VCaP (cell line): ENCODE measurements around the gene TAS2R1.

Experiments used
- H3K27ac ChIP-seq: fragments of 450-650 bp; 2 replicates; pipeline ENCODE4 v1.5.1; 2017
- TF ChIP-seq, protein P1 (sequence below): fragments of 450-650 bp; conservative IDR thresholded peaks from 2 replicates; pipeline ENCODE4 v1.5.1; 2017; ENCODE audit warnings: mild to moderate bottlenecking, moderate library complexity

TAS2R1 gene, protein sequence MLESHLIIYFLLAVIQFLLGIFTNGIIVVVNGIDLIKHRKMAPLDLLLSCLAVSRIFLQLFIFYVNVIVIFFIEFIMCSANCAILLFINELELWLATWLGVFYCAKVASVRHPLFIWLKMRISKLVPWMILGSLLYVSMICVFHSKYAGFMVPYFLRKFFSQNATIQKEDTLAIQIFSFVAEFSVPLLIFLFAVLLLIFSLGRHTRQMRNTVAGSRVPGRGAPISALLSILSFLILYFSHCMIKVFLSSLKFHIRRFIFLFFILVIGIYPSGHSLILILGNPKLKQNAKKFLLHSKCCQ

DNA sequence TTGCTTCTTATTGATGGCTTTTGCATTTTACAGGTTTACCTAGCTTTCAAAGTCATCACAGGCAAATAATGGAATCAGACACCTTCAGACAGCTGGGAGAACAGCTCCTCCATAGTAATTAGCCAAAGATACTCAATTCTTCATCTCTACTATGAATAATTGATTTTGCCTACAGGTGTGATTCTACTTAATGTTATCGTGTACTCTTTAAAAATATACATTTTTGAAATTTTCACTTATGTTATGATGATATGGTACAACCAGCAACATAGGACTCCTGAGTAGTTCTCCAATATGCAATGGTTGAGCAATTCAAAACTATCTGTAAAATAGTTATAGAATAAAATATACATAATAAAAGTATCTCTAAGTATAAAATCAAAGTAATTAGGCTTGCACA, at the start of gene TAS2R1:
Gene TAS2R1, minus strand, starts transcription at position 101 of the 400 bp plus-strand sequence. CDS start 319 bp downstream, outside the sequence.
- TF ChIP-seq, protein P1, sequence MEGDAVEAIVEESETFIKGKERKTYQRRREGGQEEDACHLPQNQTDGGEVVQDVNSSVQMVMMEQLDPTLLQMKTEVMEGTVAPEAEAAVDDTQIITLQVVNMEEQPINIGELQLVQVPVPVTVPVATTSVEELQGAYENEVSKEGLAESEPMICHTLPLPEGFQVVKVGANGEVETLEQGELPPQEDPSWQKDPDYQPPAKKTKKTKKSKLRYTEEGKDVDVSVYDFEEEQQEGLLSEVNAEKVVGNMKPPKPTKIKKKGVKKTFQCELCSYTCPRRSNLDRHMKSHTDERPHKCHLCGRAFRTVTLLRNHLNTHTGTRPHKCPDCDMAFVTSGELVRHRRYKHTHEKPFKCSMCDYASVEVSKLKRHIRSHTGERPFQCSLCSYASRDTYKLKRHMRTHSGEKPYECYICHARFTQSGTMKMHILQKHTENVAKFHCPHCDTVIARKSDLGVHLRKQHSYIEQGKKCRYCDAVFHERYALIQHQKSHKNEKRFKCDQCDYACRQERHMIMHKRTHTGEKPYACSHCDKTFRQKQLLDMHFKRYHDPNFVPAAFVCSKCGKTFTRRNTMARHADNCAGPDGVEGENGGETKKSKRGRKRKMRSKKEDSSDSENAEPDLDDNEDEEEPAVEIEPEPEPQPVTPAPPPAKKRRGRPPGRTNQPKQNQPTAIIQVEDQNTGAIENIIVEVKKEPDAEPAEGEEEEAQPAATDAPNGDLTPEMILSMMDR: no peak
- H3K27ac ChIP-seq: no peak within 1 kb of the TSS

DNA sequence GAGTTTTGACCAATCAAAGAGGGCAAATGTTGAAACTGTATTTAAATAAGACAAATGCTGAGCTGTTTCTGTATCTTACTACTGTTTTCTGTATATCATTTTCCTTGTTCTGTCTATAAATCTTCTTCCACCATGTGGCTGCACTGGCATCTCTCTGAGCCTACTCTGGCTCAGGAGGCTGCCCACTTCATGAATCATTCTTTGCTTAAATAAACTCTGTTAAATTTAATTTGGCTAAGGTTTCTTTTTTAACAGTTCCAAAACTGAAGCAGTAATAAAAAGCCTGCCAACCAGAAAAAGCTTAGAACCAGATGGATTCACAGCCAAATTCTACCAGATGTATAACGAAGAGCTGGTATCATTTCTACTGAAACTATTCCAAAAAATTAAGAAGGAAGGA, 40.2 kb upstream of the TAS2R1 start:
- TF ChIP-seq, protein P1: no peak
- H3K27ac ChIP-seq: no peak overlapping the region

DNA sequence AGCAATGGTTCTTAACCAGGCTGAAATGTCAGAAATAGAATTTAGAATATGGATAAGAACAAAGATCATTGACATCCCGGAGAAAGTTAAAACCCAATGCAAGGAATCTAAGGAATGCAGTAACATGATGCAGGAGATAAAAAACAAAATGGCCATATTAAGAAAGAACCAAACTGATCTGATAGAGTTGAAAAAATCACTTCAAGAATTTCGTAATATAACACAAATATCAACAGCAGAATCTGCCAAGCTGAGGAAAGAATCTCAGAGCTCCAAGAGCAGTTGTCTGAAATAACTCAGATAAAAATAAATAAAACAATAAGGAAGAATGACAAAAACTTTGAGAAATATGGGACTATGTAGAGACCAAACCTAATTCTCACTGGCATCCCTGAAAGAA, 37.8 kb upstream of the TAS2R1 start:
- TF ChIP-seq, protein P1: no peak
- no peak overlapping the region for H3K27ac ChIP-seq

DNA sequence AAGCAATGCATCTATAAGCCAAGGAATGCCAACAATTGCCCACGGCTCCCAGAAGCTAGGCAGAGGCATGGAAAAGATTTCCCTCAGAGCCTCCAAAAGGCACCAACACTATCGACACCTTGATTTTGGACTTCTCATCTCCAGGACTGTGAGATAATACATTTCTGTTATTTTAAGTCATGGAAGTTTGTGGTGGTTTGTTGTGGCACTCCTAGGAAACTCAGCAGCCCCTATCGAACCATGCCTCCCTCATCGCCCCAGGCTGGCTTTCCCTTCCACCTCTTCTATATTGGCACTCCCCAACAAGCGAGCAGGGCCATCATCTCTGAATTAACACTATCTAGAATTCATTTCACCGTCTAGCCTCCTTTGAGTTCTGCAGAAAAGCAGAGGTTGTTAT, 33.7 kb upstream of the TAS2R1 start:
- TF ChIP-seq, protein P1: no peak
- no peak overlapping the region for H3K27ac ChIP-seq

DNA sequence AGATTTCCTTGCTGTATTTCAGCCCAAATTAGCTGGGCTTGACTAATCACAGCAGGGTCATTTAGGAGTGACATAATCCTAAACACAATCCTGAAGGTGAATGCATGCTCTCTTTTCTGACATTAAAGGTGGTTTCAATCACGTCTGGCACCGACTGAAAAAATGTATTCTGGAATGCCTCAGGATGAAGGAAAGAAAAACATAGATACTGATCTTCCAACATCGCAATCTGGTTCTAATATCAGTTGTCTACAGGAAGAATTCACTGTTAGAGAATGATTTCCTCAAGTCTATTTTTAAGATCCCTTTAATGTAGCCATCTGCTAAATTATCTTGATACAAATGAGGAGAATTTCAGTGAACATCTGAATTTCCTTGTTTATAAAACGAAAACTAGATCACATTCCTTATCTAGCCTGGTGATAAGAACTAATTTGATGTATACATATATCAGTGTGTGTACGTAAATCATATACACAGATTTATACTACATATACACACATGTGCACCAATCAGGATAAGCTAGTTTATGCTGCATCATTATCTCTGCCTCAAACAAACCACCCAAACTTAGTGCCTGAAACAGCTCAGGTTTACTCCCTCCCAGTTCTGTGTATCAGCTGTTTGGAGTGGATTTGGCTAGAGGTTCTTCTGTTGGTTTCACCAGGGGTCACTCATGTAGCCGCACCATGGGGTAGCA, 31.3 kb upstream of the TAS2R1 start:
- TF ChIP-seq, protein P1: no peak
- no peak overlapping the region for H3K27ac ChIP-seq

DNA sequence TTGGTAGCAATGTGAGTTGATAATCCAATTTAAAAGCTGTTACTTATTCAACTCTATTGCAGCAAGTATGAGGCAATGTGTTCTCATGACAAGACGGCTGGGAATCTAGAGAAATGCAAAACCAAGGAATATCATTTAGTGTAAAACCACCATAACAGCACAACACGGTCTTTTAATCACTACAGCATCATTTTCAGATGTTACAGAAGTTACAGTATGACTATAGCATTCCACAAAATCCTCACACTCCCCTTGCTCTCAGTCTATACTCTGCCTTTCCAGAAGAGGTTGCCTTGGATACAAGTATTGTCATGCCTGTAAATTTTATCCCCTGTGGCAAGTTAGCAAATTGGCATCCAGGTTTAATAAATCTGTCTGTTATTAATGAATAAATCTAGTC, 28.6 kb upstream of the TAS2R1 start:
- TF ChIP-seq, protein P1: no peak
- H3K27ac ChIP-seq: no peak overlapping the region

DNA sequence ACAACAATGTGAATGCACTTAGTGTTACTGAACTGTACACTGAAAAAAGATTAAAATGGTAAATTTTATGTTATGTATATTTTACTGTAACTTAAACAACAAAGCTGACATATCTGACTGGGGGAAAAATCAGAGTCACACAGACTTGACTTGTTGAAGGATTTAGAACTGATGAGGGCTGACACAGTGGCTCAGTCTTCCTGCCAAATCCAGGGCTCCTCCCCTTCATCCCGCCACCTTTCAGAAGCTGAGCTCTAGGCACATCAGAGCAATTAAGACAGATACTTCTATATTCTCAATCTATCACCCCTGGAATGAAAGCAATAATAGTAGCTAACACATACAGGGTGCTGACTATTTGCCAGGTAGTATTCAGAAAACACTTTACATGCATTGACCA, 27.7 kb upstream of the TAS2R1 start:
- H3K27ac ChIP-seq: no peak overlapping the region
- TF ChIP-seq, protein P1: no peak
